DLD1 (cell line): ENCODE results near the gene ANKLE1.

ENCODE experiments used
- in situ Hi-C: cut with HindIII; loops from 2 replicates; pipeline ENCODE4 v1.10.0; 2017; ENCODE audit warnings: low sequenced_read_pairs

Gene ANKLE1

GRCh38 chr19:17325133-17325532, 43.4 kb downstream of the ANKLE1 start:
- in situ Hi-C loops: no loop called here

DNA sequence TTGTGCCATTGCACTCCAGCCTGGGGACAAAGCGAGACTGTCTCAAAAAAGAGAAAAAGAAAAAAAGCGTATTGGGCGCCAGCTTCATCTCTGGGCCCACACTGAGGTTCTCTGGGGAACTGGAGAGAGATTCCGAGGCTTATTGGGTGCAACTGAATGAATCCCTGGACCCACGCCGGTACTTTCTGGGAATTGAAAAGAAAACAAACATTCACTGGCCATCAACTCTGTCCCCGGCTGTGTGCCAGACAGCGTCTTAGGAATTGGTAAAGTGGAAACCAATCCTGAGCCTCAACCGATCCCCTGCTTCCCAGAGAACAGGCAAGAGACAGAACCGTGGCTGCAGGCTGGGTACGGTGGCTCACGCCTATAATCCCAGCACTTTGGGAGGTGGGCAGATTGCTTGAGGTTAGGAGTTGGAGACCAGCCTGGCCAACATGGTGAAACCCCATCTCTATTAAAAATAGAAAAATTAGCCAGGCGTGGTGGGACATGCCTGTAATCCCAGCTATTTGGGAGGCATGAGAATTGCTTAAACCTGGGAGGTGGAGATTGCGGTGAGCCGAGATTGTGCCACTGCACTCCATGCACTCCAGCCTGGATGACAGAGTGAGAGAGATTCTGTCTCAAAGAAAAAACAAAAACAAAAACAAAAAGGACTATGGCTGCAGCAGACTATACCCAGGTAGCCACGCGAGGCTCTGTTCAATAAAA, 44.3 kb downstream of the ANKLE1 start:
- in situ Hi-C loops: no loop called here

DNA sequence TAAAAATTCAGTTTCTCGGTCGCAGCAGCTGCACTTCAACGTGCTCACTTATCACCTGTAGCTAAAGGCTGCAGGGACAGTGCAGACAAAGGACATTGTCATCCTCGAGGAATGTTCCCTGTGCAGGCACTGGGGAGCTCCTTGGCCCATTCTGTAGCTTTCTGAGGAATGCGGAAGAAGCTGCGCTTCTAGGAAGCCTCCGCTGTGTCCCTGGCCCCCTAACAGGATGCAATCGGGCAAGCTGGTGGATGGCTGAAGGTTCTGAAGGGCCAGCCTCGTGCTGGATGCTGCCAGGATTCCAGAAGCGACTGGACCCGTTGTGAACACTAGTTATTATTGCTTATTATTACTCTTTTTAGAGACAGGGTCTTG, 44.9 kb downstream of the ANKLE1 start:
- in situ Hi-C loops: no loop called here

DNA sequence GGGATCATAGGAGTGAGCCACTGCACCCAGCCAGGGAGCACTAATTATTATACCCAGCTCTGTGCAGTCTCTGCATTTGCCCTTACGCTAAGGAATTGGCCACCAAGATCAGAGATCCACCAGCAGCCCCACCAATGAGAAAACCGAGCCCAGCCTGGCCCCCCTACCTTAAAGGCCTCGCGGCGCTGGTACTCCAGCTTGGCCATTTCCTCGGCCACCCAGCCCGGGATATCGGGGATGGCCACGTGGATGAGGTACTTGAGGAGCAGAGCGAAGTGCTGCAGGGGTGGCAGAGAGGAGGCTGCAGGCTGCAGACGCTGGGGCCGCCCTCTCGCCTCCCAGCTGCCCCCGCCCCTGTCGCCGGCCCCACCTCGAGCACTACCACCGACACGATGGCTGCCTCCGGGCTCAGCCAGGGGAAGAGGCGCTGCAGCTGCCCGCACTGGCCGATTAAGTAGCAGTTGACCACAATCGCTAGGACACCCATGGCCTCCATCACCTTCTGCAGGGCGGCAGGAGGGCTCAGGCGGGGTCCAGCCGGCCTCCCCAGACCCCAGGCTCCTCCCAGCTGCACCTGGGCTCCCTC, 45.5 kb downstream of the ANKLE1 start:
- in situ Hi-C loops: no loop called here

DNA sequence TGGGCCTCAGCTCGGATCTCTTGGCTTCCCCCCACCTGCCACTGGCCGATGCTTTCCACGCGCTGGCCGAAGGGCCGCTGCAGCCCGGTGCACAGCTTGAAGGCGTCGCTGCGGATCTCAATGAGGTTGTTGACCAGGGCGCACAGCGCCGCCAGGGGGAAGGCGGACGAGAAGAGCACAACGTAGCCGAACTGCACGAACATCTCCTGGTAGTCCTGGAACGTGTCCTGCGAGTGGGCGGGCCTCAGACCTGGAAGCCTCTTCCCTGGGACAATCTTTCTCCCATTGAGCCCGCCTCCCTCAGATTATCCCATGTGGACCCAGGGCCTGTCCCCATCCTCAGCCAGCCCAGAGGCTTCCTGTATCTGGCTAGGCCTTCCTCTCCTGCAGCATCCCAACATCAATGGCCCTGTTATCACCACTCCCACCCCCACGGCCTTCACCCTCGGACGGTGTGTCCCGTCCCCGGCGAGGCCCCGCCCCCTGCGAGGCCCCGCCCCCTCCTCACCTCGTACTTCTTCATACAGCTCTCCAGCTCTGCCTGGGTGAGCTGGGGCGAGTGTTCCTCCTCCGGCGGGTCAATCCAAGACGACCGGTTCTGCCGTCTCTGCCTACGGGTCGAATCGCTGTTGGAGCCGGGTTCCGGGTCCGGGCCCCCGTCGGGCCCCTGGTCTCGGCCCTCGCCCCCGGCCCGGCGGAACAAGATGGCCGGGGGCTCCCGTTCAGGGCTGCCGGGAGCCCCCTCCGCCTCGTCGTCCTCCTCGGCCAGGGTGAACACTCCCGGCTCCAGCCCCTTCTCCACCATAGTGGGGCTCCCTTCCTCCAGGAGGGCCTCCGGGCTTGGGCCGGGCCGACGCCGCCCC, 46.2 kb downstream of the ANKLE1 start:
- in situ Hi-C loops: no loop called here

DNA sequence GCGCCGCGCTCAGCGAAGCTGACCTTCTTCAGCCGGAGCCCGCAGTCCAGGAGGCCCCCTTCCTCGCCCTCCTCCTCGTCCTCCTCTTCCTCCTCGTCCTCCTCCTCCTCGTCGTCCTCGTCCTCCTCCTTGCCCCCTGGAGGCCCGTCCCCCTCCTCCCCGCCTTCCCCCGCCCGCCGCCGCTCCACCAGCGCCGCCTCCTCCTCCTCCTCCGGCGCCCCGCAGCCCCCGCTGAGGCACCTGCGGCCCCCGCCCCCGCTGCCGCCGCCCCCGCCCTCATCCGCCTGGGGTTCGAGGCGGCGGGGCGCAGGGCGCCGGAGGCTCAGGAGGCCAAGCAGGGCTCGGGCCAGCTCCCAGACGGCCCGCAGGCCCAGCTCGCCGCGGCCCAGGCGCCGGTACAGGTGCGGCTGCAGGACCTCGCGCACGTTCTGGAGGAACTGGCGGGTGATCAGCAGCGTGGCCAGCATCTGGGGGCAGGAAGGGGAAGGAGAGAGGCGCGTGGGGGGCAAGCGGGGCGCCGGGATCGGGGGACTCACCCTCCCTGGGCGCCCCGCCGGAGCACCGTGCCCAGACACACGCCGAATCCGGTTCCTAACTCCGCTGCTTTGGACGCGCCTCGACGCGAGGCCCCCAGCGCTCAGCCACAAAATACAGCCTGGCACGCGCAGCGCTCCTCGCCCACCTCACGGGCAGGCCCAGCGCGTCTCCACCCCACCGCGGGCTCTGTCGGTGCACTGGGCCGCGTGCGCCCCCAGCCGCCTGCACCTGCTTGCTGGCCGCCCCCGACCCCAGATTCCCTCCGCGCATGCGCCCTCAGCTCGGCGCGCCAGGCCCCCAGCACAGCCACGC, 47.0 kb downstream of the ANKLE1 start:
- in situ Hi-C loops: no loop called here

GRCh38 chr19:17329366-17330261, 47.9 kb downstream of the ANKLE1 start:
- in situ Hi-C loops: no loop called here

DNA sequence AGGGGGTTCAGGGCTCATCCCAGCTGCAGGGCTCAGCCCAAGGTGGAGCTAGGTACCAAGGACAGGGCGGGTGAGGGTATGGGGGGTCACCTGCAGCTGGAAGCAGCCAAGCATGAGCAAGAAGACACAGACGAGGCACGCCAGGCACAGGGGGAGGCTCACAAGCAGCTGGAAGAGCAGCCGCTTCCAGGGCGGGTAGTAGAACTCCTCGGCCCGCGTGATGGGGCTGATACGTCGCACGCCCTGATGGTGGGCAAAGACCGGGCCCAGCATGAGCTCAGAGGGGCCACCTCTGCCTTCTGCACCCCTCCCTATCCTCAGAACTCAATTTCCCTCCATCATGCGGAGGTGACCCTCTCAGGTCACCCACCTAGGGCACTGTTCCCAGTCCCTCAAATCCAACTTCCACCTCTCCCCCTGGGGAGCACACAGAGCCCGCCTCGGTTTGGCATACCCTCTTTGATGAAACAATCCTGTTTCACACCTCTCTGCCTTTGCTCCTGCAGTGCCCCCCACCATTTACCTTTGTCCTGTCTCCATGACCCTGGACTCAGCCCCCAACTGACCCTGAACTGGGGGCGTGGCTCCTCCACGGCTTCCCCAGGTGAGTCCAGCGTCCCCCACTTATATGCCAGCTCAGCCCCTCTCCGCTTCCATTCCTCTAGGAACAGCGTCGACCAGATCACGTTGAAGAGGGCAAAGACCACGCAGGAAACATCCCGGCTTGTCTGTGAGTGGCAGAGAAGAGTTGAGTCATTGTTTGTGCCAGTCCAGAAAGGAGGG, 48.8 kb downstream of the ANKLE1 start:
- in situ Hi-C loops: no loop called here

- in situ Hi-C loops: no loop called here
Observed at GRCh38 chr19:17331045-17331558, 49.4 kb downstream of the ANKLE1 start.

DNA sequence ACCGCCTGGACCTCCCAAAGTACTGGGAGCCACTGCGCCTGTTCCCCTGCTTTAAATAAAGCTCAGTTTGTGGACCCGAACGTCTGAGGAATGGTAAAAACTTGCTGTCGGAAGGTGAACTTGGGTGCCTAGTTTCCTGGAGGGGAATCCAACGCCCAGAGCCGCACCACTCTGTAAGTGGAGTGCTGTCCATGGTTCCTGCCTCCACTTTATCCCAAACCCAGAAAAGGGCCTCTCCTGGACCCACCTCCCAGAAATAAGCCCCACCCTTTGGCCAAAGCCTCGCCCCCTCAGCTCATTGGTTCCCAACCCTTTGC, 50.6 kb downstream of the ANKLE1 start:
- in situ Hi-C loops: no loop called here

DNA sequence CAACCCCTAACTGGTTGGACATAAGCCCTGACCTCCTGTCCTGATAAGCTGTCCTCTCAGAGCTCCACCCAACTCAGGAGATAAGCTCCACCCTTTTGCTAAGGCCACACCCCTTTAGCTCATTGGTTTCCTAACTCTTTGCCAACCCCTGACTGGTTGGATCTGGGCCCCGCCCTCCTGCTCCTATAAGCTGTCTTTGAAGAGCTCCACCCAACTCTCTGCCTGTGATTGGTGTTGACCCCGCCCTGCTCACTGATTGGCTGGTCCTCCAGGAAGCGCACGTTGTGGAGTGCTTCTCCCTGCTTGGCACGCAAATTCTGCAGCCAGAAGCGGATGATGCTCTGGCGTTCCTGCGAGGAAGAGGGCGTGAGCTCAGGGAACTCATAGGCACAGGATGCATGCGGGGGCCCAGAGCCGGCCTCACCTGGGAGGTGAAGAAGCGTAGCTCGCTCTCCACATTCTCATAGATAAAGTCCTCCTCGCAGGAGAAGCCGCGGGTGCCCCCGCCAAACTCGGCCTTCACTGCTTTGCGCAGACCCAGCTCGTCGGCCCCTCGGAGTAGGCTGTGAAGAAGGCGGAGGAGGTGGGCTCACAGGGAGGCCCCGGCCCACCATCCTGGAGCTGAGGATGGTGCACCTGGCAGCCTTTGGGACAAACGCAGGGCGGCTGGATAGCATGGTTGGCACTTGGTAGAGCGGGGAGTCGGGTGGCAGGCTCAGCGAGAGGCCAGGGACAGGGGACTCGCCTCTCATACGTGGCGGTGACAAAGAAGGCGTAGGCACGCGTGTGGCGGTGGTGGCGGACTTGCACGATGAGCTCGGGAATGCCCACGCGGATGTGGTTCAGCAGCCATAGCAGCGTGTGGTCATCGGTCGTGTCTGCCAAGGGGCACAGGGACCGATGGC, 51.2 kb downstream of the ANKLE1 start:
- in situ Hi-C loops: no loop called here

DNA sequence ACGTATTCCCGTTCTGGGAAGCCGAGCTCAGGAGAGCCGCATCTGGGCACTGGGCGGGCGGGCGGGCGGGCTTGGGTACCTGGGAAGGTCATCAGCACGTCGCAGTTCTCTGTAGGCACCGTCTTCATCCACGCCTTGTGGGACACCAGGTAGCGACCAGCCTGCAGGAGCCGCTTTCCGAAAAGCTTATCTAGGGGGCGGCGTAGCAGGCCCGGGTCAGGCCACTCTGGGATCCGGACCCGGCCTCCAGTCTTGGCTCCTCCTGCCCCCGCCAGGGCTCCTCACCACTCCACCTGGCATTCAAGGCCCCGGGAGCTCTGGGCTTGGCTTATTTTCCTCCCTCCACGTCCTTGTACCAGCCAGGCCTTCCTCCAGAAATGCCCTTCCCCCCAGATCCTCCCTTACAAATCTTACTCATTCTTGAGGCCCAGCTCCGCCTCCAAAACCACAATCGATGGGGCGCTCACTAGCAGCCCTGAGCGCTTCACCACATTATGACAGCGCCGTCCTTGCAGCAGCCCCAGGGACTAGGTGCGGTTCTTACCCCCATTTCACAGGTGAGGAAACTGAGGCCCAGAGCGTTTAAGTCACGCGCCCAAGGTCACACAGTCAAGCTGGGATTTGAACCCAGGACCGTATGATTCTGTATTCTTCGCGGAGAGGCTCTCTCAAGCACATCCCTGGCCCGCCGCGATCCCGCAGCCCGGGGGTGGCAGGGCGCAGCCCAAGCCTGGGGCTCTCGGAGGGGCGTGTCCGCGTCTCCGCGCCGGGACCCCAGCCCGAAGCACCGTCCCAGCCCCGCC, 52.1 kb downstream of the ANKLE1 start:
- in situ Hi-C loops: no loop called here

- in situ Hi-C loops: no loop called here
Observed at GRCh38 chr19:17334414-17335409, 53.0 kb downstream of the ANKLE1 start, which contains the start of gene ANO8. Gene ANO8 (minus strand): TSS chr19:17334855. CDS start chr19:17334670, 185 bp downstream.

- in situ Hi-C loops: no loop called here
Observed at GRCh38 chr19:17335575-17335974, 53.9 kb downstream of the ANKLE1 start.
